ENCODE results near the gene SPOP. TPM values are rescaled to one million over a fixed set of nuclear protein-coding genes. Genes with fewer than 3 reads are reported as not detected.

The SPOP gene
- total RNA-seq, 4 donors from 2014 or later, result 75.6 to 352 (median 95.3) TPM

- TF ChIP-seq CTCF (IDR thresholded peaks at IDR 0.05) (no peak), EP300 (IDR thresholded peaks at IDR 0.05; ENCODE audit: low read depth) (no peak), POLR2AphosphoS5 (IDR thresholded peaks at IDR 0.05) (no peak), POLR2A (IDR thresholded peaks at IDR 0.05) (no peak)
- no peak overlapping the region for H3K4me3 ChIP-seq
- peaks cover 3 to 8% (median 6%) of the 10 kb centered on the region in 4 donors for H3K4me1 ChIP-seq
- H3K36me3 ChIP-seq, result no peaks in the 10 kb centered on the region
- WGBS, 2 donors (ENCODE audit: low coverage in 1 of 2), result 84% methylated on average over 14 of the region's 14 CpGs; no CpG with 5 or more reads in 1 of the 2 donors
- no peaks in the 10 kb centered on the region for H3K9me3 ChIP-seq
- DNase-seq, result no peak
- H3K27me3 ChIP-seq, result no peaks in the 10 kb centered on the region
- intact Hi-C loops (cut with DNase I; ENCODE audit: low total_unique reads), result loop anchor here (2.0 kb wide), 2 partner anchors 60 to 116 kb away; partner anchors contain the start of gene NGFR
- H3K27ac ChIP-seq, result no peak overlapping the region
- in situ Hi-C loops (cut with MboI; ENCODE audit: low pct_ligation_motif_present in 1 of 4, low pct_unique_long_range_greater_than_20kb in 1 of 4, low sequenced_read_pairs in 3 of 4), result loop anchor here (10.0 to 25.0 kb wide), 6 partner anchors 60 to 432 kb away; partner anchors contain the start of genes DLX3 (in 1 of the 4) and NGFR (in 1 of the 4)
These were observed 123.0 kb downstream of the SPOP start for GRCh38 chr17:49554694-49555494.

- Histone ChIP-seq H3K4me3 (no peak overlapping the region), H3K36me3 (no peaks in the 10 kb centered on the region), H3K27me3 (no peaks in the 10 kb centered on the region), H3K9me3 (no peaks in the 10 kb centered on the region), H3K4me1 (peaks cover 3 to 8% (median 6%) of the 10 kb centered on the region in 4 donors), H3K27ac (no peak overlapping the region)
- in situ Hi-C loops (cut with MboI; ENCODE audit: low pct_ligation_motif_present in 1 of 4, low pct_unique_long_range_greater_than_20kb in 1 of 4, low sequenced_read_pairs in 3 of 4), result loop anchor here (10.0 to 25.0 kb wide), 6 partner anchors 59 to 433 kb away; partner anchors contain the start of genes DLX3 (in 1 of the 4) and NGFR (in 1 of the 4)
- 82% methylated on average over 8 of the region's 8 CpGs; no CpG with 5 or more reads in 1 of the 2 donors for WGBS, 2 donors (ENCODE audit: low coverage in 1 of 2)
- no peak for DNase-seq
- intact Hi-C loops (cut with DNase I; ENCODE audit: low total_unique reads), result loop anchor here (2.0 kb wide), 2 partner anchors 59 to 115 kb away; partner anchors contain the start of gene NGFR
- TF ChIP-seq POLR2A (IDR thresholded peaks at IDR 0.05), result no peak
- no peak for TF ChIP-seq CTCF (IDR thresholded peaks at IDR 0.05)
These were observed 124.1 kb downstream of the SPOP start for GRCh38 chr17:49553676-49554335.

- Histone ChIP-seq H3K4me1 (peaks cover 3 to 8% (median 6%) of the 10 kb centered on the region in 4 donors), H3K27me3 (no peaks in the 10 kb centered on the region), H3K27ac (no peak overlapping the region), H3K9me3 (no peaks in the 10 kb centered on the region), H3K36me3 (no peaks in the 10 kb centered on the region), H3K4me3 (no peak overlapping the region)
- 63 to 94% methylated on average over 6 to 27 of the region's 27 CpGs for WGBS, 2 donors (ENCODE audit: low coverage in 1 of 2)
- intact Hi-C loops (cut with DNase I; ENCODE audit: low total_unique reads), result no loop called here
- DNase-seq, result no peak
- no peak for TF ChIP-seq CTCF (IDR thresholded peaks at IDR 0.05)
- TF ChIP-seq EP300 (IDR thresholded peaks at IDR 0.05; ENCODE audit: low read depth), result no peak
- no peak for TF ChIP-seq POLR2AphosphoS5 (IDR thresholded peaks at IDR 0.05)
- no peak for TF ChIP-seq POLR2A (IDR thresholded peaks at IDR 0.05)
- in situ Hi-C loops (cut with MboI; ENCODE audit: low pct_ligation_motif_present in 1 of 4, low pct_unique_long_range_greater_than_20kb in 1 of 4, low sequenced_read_pairs in 3 of 4), result loop anchor here (10.0 to 25.0 kb wide), 6 partner anchors 57 to 435 kb away; partner anchors contain the start of genes DLX3 (in 1 of the 4) and NGFR (in 1 of the 4)
These were observed 125.7 kb downstream of the SPOP start for GRCh38 chr17:49552070-49552751.
